ENCODE measurements around the gene RRAD. TPM values are rescaled to one million over a fixed set of nuclear protein-coding genes. Genes with fewer than 3 reads are reported as not detected.

The RRAD gene
- total and polyA plus RNA-seq, 2 donors (not counting 3 experiments of a cell fraction or from before 2014, with no cell fraction given) = 0.22 to 0.48 TPM

DNA sequence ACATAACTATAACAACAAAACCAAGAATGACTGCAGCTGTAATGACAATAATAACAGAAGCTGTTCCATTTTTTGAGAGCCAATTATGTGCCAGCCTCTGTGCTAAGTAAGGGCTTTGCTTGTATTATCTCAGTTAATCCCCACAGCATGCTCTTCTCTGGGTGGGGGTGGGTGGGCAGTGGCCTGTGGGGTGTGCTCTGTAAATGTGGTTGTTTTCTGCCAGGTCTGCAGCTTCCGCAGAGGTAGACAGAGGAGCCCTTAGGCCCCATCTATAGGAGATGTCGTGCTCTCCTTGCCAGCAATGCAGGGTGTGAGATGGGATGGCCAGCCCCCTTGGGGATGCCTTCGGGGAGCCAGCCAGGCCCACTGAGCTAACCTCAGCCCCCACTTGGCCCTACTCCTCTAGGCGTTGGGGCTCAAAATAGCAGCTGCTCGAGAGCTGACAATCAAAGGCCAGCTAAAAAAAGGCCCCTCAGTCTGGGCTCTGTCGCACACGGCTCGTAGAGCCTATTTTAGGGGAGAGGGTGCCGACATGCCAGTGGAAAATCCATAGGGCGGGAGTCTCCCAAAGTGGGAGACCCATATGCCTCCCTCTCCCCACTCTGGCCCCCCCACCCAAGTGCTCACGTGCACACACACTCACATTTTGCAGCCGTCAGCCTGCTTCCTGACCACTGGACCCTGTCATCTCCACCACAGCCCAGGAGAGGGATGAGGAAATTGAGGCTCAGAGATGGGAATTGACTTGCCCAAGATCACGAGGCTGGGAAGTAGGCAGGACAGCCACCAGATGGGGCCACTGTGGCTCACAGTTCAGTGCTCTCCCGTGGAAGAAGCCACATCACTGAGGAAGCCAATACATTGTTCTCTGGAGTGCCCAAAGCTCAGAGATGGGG lies 22.4 kb downstream of the RRAD start:
- Histone ChIP-seq H3K27me3 (ENCODE audit: control insufficient read depth in 2 of 2, insufficient read depth in 2 of 2, low read length in 2 of 2) (no peaks in the 10 kb centered on the region), H3K9me3 (replicated peaks; ENCODE audit: control insufficient read depth, insufficient read depth, low read length) (no peaks in the 10 kb centered on the region), H3K9ac (replicated peaks; ENCODE audit: extremely low read depth, insufficient read depth, low read length) (no peak overlapping the region), H3K79me2 (ENCODE audit: control insufficient read depth, insufficient read depth, low read length) (no peaks in the 10 kb centered on the region), H4K20me1 (replicated peaks; ENCODE audit: control insufficient read depth, extremely low read depth, insufficient read depth, low read length) (no peaks in the 10 kb centered on the region), H3K4me2 (ENCODE audit: insufficient read depth, low read length) (no peak overlapping the region), H3K4me3 (replicated peaks in 1 of 3; ENCODE audit: insufficient read depth in 1 of 3, low read depth in 1 of 3, low read length in 3 of 3) (no peak overlapping the region), H2AFZ (ENCODE audit: low read depth, low read length) (no peak overlapping the region), H3K4me1 (ENCODE audit: control insufficient read depth, extremely low read depth, insufficient read depth, low read length) (peaks cover 8% of the 10 kb centered on the region), H3K27ac (ENCODE audit: insufficient read depth, low read depth, low read length) (no peak overlapping the region), H3K36me3 (ENCODE audit: control insufficient read depth in 2 of 2, extremely low read depth in 1 of 2, insufficient read depth in 2 of 2, low read length in 2 of 2) (no peaks in the 10 kb centered on the region), H3K9me1 (replicated peaks; ENCODE audit: control insufficient read depth, extremely low read depth, insufficient read depth, low read length) (no peaks in the 10 kb centered on the region)
- POLR2A ChIA-PET = no interaction called here
- FAIRE-seq (no peak), DNase-seq (ENCODE audit: low read depth, low spot score) (no peak)
- CTCF ChIA-PET = interaction anchor here (1.0 to 1.6 kb wide), 3 partner anchors 7 to 35 kb away, joined by 3 to 4 read pairs (median 3); no protein-coding TSS in a partner anchor
- dilution Hi-C loops (cut with MboI; ENCODE audit: extremely low pct_ligation_motif_present, low sequenced_read_pairs) (no loop called here), intact Hi-C loops (cut with micrococcal nuclease) (no loop called here)
- no TSS peak for BruUV-seq (replicated peaks)
- TF ChIP-seq MYC (IDR thresholded peaks at IDR 0.05; ENCODE audit: low read depth, low read length) = no peak
- TF ChIP-seq FOS (IDR thresholded peaks at IDR 0.05; ENCODE audit: borderline replicate concordance, insufficient read depth, low read length) = no peak
- TF ChIP-seq, protein P1, sequence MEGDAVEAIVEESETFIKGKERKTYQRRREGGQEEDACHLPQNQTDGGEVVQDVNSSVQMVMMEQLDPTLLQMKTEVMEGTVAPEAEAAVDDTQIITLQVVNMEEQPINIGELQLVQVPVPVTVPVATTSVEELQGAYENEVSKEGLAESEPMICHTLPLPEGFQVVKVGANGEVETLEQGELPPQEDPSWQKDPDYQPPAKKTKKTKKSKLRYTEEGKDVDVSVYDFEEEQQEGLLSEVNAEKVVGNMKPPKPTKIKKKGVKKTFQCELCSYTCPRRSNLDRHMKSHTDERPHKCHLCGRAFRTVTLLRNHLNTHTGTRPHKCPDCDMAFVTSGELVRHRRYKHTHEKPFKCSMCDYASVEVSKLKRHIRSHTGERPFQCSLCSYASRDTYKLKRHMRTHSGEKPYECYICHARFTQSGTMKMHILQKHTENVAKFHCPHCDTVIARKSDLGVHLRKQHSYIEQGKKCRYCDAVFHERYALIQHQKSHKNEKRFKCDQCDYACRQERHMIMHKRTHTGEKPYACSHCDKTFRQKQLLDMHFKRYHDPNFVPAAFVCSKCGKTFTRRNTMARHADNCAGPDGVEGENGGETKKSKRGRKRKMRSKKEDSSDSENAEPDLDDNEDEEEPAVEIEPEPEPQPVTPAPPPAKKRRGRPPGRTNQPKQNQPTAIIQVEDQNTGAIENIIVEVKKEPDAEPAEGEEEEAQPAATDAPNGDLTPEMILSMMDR (IDR thresholded peaks at IDR 0.05; ENCODE audit: extremely low read depth in 1 of 2, insufficient read depth in 1 of 2, low read depth in 1 of 2, low read length in 2 of 2) = no peak
- no peak for TF ChIP-seq POLR2AphosphoS5 (IDR thresholded peaks at IDR 0.05; ENCODE audit: insufficient read depth, low read depth, low read length)
- no peak for TF ChIP-seq JUN (IDR thresholded peaks at IDR 0.05; ENCODE audit: borderline replicate concordance, insufficient read depth, insufficient read length, low read depth)
- TF ChIP-seq EZH2 (IDR thresholded peaks at IDR 0.05; ENCODE audit: borderline replicate concordance, low read depth, low read length, severe bottlenecking) = no peak
- TF ChIP-seq, protein P2, sequence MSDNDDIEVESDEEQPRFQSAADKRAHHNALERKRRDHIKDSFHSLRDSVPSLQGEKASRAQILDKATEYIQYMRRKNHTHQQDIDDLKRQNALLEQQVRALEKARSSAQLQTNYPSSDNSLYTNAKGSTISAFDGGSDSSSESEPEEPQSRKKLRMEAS (IDR thresholded peaks at IDR 0.05; ENCODE audit: insufficient read depth, insufficient read length) = no peak
- no peak for TF ChIP-seq GATA2 (IDR thresholded peaks at IDR 0.05; ENCODE audit: insufficient read depth, insufficient read length, low read depth, low read length)
- TF ChIP-seq POLR2A (IDR thresholded peaks at IDR 0.05; ENCODE audit: low read depth, low read length) = no peak
